K562 (cell line): ENCODE results near the gene SELENOW. TPM values are rescaled to one million over a fixed set of nuclear protein-coding genes. Genes with fewer than 3 reads are reported as not detected.

Source experiments
- ATAC-seq: fragments of 200-7000 bp; cut with Tn5 transposase; 3 replicates; pipeline ENCODE4 v1.9.1; 2020; ENCODE audit warnings: moderate library complexity
- BruUV-seq: library from RNA; stranded (reverse); fragments of 400-500 nt; replicated peaks from 2 replicates; lab custom pipeline; 2021; lab: Mats Ljungman, UMichigan
- CTCF ChIA-PET: fragments of 300-600 bp; formaldehyde crosslinking; extraction: SDS; loops from one replicate; lab custom pipeline; 2021; ENCODE audit warnings: low intra/inter-chr PET ratio; lab: Yijun Ruan, JAX
- POLR2A ChIA-PET: fragments of 300-600, 350-650 bp; sonication (Branson Sonifier 250); formaldehyde crosslinking; extraction: SDS; loops from one replicate; lab custom pipeline; 2021; ENCODE audit warnings: antibody characterized with exemption, inconsistent platforms; lab: Yijun Ruan, JAX
- DNase-seq, 4 experiments: peaks; one replicate each; pipeline versions ENCODE4 v3.0.0 to v3.0.0-alpha.2; 2011 to 2018; ENCODE audit warnings: low spot score in 3 of 4, mixed read lengths in 3 of 4; ENCODE audit errors: extremely low read depth in 1 of 4
- FAIRE-seq: peaks from 2 replicates; lab custom pipeline; 2011; peaks lifted over from hg19 to GRCh38; lab: Jason Lieb, UNC
- H2AFZ ChIP-seq: 2 replicates; pipeline ENCODE4 v1.6.0; 2011; ENCODE audit warnings: low read depth, low read length, control low read depth, inconsistent platforms
- H3K27ac ChIP-seq: fragments of 200-600 bp; 3 replicates; pipeline ENCODE4 v1.8.0; 2011; ENCODE audit warnings: low read depth, mild to moderate bottlenecking, control low read depth, inconsistent platforms, low read length, moderate library complexity, mixed read lengths; ENCODE audit errors: extremely low read depth
- H3K27me3 ChIP-seq, 2 experiments: fragments of 300-600 bp in 1 of 2; 2 replicates in 1 of 2; 3 replicates in 1 of 2; pipeline versions ENCODE4 v1.6.0 to v1.8.0; 2011; ENCODE audit warnings: inconsistent platforms in 2 of 2, low read length in 2 of 2, mild to moderate bottlenecking in 1 of 2, mixed read lengths in 1 of 2, moderate library complexity in 1 of 2; ENCODE audit not compliant: control insufficient read depth in 2 of 2, insufficient read depth in 2 of 2
- H3K36me3 ChIP-seq: fragments of 300-600 bp; 3 replicates; pipeline ENCODE4 v1.8.0; 2011; ENCODE audit warnings: mild to moderate bottlenecking, low read length, inconsistent platforms; ENCODE audit not compliant: control insufficient read depth, insufficient read depth
- H3K4me1 ChIP-seq, 2 experiments: fragments of 200-600 bp in 1 of 2; replicated peaks in 1 of 2; 2 replicates in 1 of 2; 3 replicates in 1 of 2; pipeline versions ENCODE4 v1.5.1 to v1.8.0; 2011; ENCODE audit warnings: inconsistent platforms in 2 of 2, low read length in 2 of 2, mild to moderate bottlenecking in 1 of 2, mixed read lengths in 1 of 2, moderate library complexity in 1 of 2; ENCODE audit not compliant: control insufficient read depth in 2 of 2, insufficient read depth in 2 of 2
- H3K4me2 ChIP-seq: 2 replicates; pipeline ENCODE4 v1.6.1; 2011; ENCODE audit warnings: low read length, control low read depth, inconsistent platforms, mixed read lengths; ENCODE audit not compliant: insufficient read depth
- H3K4me3 ChIP-seq: fragments of 200-600 bp; sonication (generic), shearing (Covaris generic); 2 replicates; pipeline ENCODE4 v1.5.1; 2016; ENCODE audit warnings: control low read depth, inconsistent platforms
- H3K79me2 ChIP-seq: fragments of 200-600 bp; 3 replicates; pipeline ENCODE4 v1.8.0; 2011; ENCODE audit warnings: low read length, inconsistent platforms; ENCODE audit not compliant: control insufficient read depth, insufficient read depth
- H3K9ac ChIP-seq, 2 experiments: 2 replicates each; pipeline versions ENCODE4 v1.6.0 to v1.6.1; 2011; ENCODE audit warnings: low read depth in 2 of 2, low read length in 2 of 2, control low read depth in 1 of 2, inconsistent platforms in 1 of 2, mild to moderate bottlenecking in 1 of 2, mixed read lengths in 1 of 2; ENCODE audit not compliant: insufficient read depth in 1 of 2
- H3K9me1 ChIP-seq: one replicate; pipeline ENCODE4 v1.6.0; 2011; ENCODE audit warnings: inconsistent platforms, mild to moderate bottlenecking, low read length, moderate library complexity; ENCODE audit not compliant: control insufficient read depth, insufficient read depth
- H3K9me3 ChIP-seq: replicated peaks from 2 replicates; pipeline ENCODE4 v1.5.1; 2011; ENCODE audit warnings: low read depth, low read length, inconsistent platforms; ENCODE audit not compliant: control insufficient read depth, insufficient read depth
- H4K20me1 ChIP-seq: replicated peaks from 2 replicates; pipeline ENCODE4 v1.6.1; 2011; ENCODE audit warnings: low read length, inconsistent platforms, mixed read lengths; ENCODE audit not compliant: control insufficient read depth, insufficient read depth
- ARHGAP35 ChIP-seq: fragments of 450-650 bp; IDR thresholded peaks from 2 replicates; pipeline ENCODE4 v1.6.1; 2018; ENCODE audit not compliant: partially characterized antibody
- EHMT2 ChIP-seq: fragments of 450-650 bp; IDR thresholded peaks from 2 replicates; pipeline ENCODE4 v1.6.1; 2018; ENCODE audit warnings: antibody characterized with exemption
- FOSL1 ChIP-seq: fragments of 200-800 bp; sonication (Bioruptor generic); conservative IDR thresholded peaks from 2 replicates; pipeline ENCODE4 v1.6.1; 2016; ENCODE audit warnings: missing genetic modification characterization, missing compliant biosample characterization
- HDAC1 ChIP-seq, 2 experiments: fragments of 450-650 bp; IDR thresholded peaks; 2 replicates each; pipeline ENCODE4 v1.6.1; 2016 to 2017; ENCODE audit warnings: inconsistent platforms in 1 of 2, mild to moderate bottlenecking in 1 of 2, moderate library complexity in 1 of 2
- KDM1A ChIP-seq, 2 experiments: fragments of 450-650 bp; IDR thresholded peaks; 2 replicates each; pipeline ENCODE4 v1.6.1; 2016; ENCODE audit warnings: mild to moderate bottlenecking in 2 of 2
- MEIS2 ChIP-seq: fragments of 450-650 bp; IDR thresholded peaks from 2 replicates; pipeline ENCODE4 v1.6.1; 2014; ENCODE audit warnings: mild to moderate bottlenecking; ENCODE audit not compliant: partially characterized antibody
- PBX2 ChIP-seq, 2 experiments: IDR thresholded peaks in 1 of 2; conservative IDR thresholded peaks in 1 of 2; 2 replicates each; pipeline ENCODE4 v1.6.1; 2016; ENCODE audit warnings: low read depth in 2 of 2, mild to moderate bottlenecking in 1 of 2, missing compliant biosample characterization in 1 of 2, missing genetic modification characterization in 1 of 2, moderate library complexity in 1 of 2
- PKNOX1 ChIP-seq: fragments of 450-650 bp; IDR thresholded peaks from 2 replicates; pipeline ENCODE4 v1.6.1; 2016
- ZFP36 ChIP-seq: fragments of 150-350 bp; IDR thresholded peaks from 2 replicates; pipeline ENCODE4 v1.6.1; 2018; ENCODE audit warnings: low read length, low read depth; ENCODE audit not compliant: partially characterized antibody
- ZNF695 ChIP-seq: fragments of 450-650 bp; formaldehyde crosslinking; IDR thresholded peaks from 2 replicates; pipeline ENCODE4 v1.4.0; 2020; ENCODE audit warnings: mild to moderate bottlenecking, moderate library complexity
- WGBS: fragments of 100-300 bp; shearing (Covaris generic); methylation state at CpG from one replicate; pipeline ENCODE4 v1.1.6; 2016; ENCODE audit warnings: low coverage, mixed read lengths; ENCODE audit not compliant: insufficient coverage; ENCODE audit errors: missing lambda C conversion rate; 5-methylcytosine and 5-hydroxymethylcytosine counted together
- in situ Hi-C: fragments of 300-500 bp; cut with MboI; formaldehyde crosslinking; loops from 4 replicates; pipeline ENCODE4 v1.15.0; 2018; ENCODE audit warnings: inconsistent platforms, mixed read lengths
- intact Hi-C: fragments of 100-400 bp; cut with micrococcal nuclease; formaldehyde crosslinking; loops from 2 replicates; pipeline ENCODE4 v1.14.2; 2022
- polyA plus RNA-seq, 8 experiments: library from polyadenylated mRNA; depleted of rRNA in 4 of 8; stranded (reverse) in 5 of 8; unstranded in 3 of 8; fragments of >200 nt; fragmentation: Nextera tagmentation in 2 of 8; fragmentation: Illumina TruSeq in 1 of 8; extraction: Ambion mirVana in 2 of 8; extraction: Trizol in 1 of 8; gene quantifications; 2 replicates each; pipeline versions ENCODE4 v1.2.1 to v1.2.3, GENCODE V29; 2011 to 2014; ENCODE audit warnings: inconsistent platforms in 1 of 8, missing spikeins in 1 of 8
- total RNA-seq, 7 experiments: library from RNA; depleted of rRNA in 6 of 7; stranded (reverse); fragments of >200 nt in 6 of 7; fragmentation: Illumina TruSeq in 2 of 7; extraction: Trizol in 2 of 7; gene quantifications; 2 replicates each; pipeline versions ENCODE4 v1.2.1 to v1.2.3, GENCODE V29; 2011 to 2021; ENCODE audit warnings: low replicate concordance in 1 of 7

The SELENOW gene
- total and polyA plus RNA-seq, 9 of the 15 experiments (the other 6 are each of a cell fraction or from before 2014, with no cell fraction given), result 91.9 to 279 (median 156) TPM

GRCh38 chr19:47769534-47769933 is 9.0 kb upstream of the SELENOW start:
- H3K27ac ChIP-seq, result no peak overlapping the region
- H3K4me2 ChIP-seq, result no peak overlapping the region
- no peaks in the 10 kb centered on the region for H3K36me3 ChIP-seq
- in situ Hi-C loops, result no loop called here
- TF ChIP-seq EHMT2, result peak; percentile 64; the same call in 1 of the 2 replicates
- peak in 1 of 2 experiments; percentile 65; a peak in 2 of 4 replicates for TF ChIP-seq HDAC1 (IDR thresholded peaks at IDR 0.05)
- no peak for TF ChIP-seq ZNF695 (CRISPR knock-in tag)
- TF ChIP-seq ARHGAP35, result peak; percentile 96
- no peak for TF ChIP-seq FOSL1 (tag)
- TF ChIP-seq PKNOX1, result peak; percentile 93
- no peak for TF ChIP-seq ZFP36
- TF ChIP-seq MEIS2, result peak; percentile 86
- TF ChIP-seq KDM1A (IDR thresholded peaks at IDR 0.05), result peak; percentile 75 to 80
- peak; percentile 36; the same call in 1 of the 2 replicates for TF ChIP-seq PBX2 (CRISPR knock-in tag; IDR thresholded peaks at IDR 0.05; ENCODE audit: low read depth)
- peak; percentile 97 for TF ChIP-seq PBX2 (tag; conservative IDR thresholded peaks at IDR 0.05; ENCODE audit: low read depth)
- TF ChIP-seq, all 486 proteins: peak for 7
- ChIA-PET POLR2A (interaction anchor here (0.8 kb wide), 1 partner anchor 27 kb away, joined by 4 read pairs; no protein-coding TSS in a partner anchor), CTCF (no interaction called here)
- H4K20me1 ChIP-seq, result peaks cover 2% of the 10 kb centered on the region; the same call in 1 of the 2 replicates
- H2AFZ ChIP-seq, result no peak overlapping the region
- intact Hi-C loops, result no loop called here
- H3K79me2 ChIP-seq, result no peaks in the 10 kb centered on the region
- H3K4me3 ChIP-seq, result no peak overlapping the region
- FAIRE-seq, result no peak
- DNase-seq, result no peak
- H3K9me1 ChIP-seq, result no peaks in the 10 kb centered on the region
- no TSS peak for BruUV-seq
- H3K4me1 ChIP-seq, result peaks cover 5 to 17% of the 10 kb centered on the region in 2 experiments; a peak in 3 of 5 replicates
- 7% methylated on average over 3 of the region's 3 CpGs for WGBS
- no peaks in the 10 kb centered on the region for H3K27me3 ChIP-seq
- no peak for ATAC-seq
- H3K9me3 ChIP-seq, result no peaks in the 10 kb centered on the region
- no peak overlapping the region for H3K9ac ChIP-seq
